ENCODE data around the gene PSME3IP1. TPM values are rescaled to one million over a fixed set of nuclear protein-coding genes. Genes with fewer than 3 reads are reported as not detected.

The PSME3IP1 gene
- 84.2 to 108 TPM (median 86.9 TPM) in 5 replicates for total RNA-seq (2022; extraction: Qiagen RNA extraction; ENCODE audit: low read depth)

GRCh38 chr16:57185945-57186871 is at the start of gene PSME3IP1, which contains the start of gene RSPRY1:
PSME3IP1 (minus strand) TSS chr16:57186039; CDS start chr16:57173854, 12,185 bp downstream.
RSPRY1 (plus strand) TSS chr16:57186329; CDS start chr16:57204659, 18,330 bp downstream.

Other genes starting within 250 kb of the PSME3IP1 start
- not detected in 5 replicates for gene CETP, start 224.1 kb downstream of the PSME3IP1 start, total RNA-seq (2022; extraction: Qiagen RNA extraction; ENCODE audit: low read depth)
- gene NLRC5, start 196.5 kb downstream of the PSME3IP1 start, total RNA-seq (2022; extraction: Qiagen RNA extraction; ENCODE audit: low read depth), result 3.3 to 4.9 TPM (median 4.1 TPM) in 5 replicates
- gene CPNE2, start 93.5 kb downstream of the PSME3IP1 start, total RNA-seq (2022; extraction: Qiagen RNA extraction; ENCODE audit: low read depth), result 38.1 to 47.9 TPM (median 45.5 TPM) in 5 replicates
- gene RSPRY1, start 290 bp upstream of the PSME3IP1 start, total RNA-seq (2022; extraction: Qiagen RNA extraction; ENCODE audit: low read depth), result 34.6 to 42.8 TPM (median 40.6 TPM) in 5 replicates
- 70.8 to 83.4 TPM (median 79.2 TPM) in 5 replicates for gene ARL2BP, start 59.2 kb upstream of the PSME3IP1 start, total RNA-seq (2022; extraction: Qiagen RNA extraction; ENCODE audit: low read depth)
- 1.4 to 3.0 TPM (median 1.5 TPM) in 5 replicates for gene PLLP, start 98.6 kb upstream of the PSME3IP1 start, total RNA-seq (2022; extraction: Qiagen RNA extraction; ENCODE audit: low read depth)
- gene CCL22, start 172.7 kb upstream of the PSME3IP1 start, total RNA-seq (2022; extraction: Qiagen RNA extraction; ENCODE audit: low read depth), result 0.03 to 0.09 TPM (median 0.07 TPM) in 3 of 5 replicates, not detected in the others
- gene CX3CL1, start 186.5 kb upstream of the PSME3IP1 start, total RNA-seq (2022; extraction: Qiagen RNA extraction; ENCODE audit: low read depth), result 0.05 to 0.28 TPM (median 0.10 TPM) in 5 replicates
- not detected in 5 replicates for gene CCL17, start 218.7 kb upstream of the PSME3IP1 start, total RNA-seq (2022; extraction: Qiagen RNA extraction; ENCODE audit: low read depth)

All from A549 treated with GW870086 at 1 μM for 4 hours (cell line).